Heart right ventricle (tissue), 16 donors: ENCODE measurements around the gene HJURP. TPM values are rescaled to one million over a fixed set of nuclear protein-coding genes. Genes with fewer than 3 reads are reported as not detected.

Experiments
- ATAC-seq, 8 donors: fragments of 200-7000 bp; cut with Tn5 transposase; one replicate each; pipeline ENCODE4 v1.9.1; 2020; ENCODE audit warnings: mild to moderate bottlenecking in 8 of 8, moderate library complexity in 8 of 8, moderate number of reproducible peaks in 1 of 8
- DNase-seq, 2 donors: peaks; one replicate each; pipeline ENCODE4 v3.0.0-alpha.2; 2020
- H3K27ac ChIP-seq, 10 donors: fragments of 200-600 bp; sonication (generic) in 2 of 10; one replicate each; pipeline versions ENCODE4 v1.5.0 to v1.8.0; 2020 to 2022; ENCODE audit warnings: mild to moderate bottlenecking in 3 of 10
- H3K27me3 ChIP-seq, 7 donors: fragments of 200-600 bp; one replicate each; pipeline ENCODE4 v1.8.0; 2021 to 2022; ENCODE audit warnings: mild to moderate bottlenecking in 2 of 7
- H3K36me3 ChIP-seq, 9 donors: fragments of 200-600 bp; sonication (generic) in 1 of 9; one replicate each; pipeline versions ENCODE4 v1.5.0 to v1.8.0; 2020 to 2022; ENCODE audit warnings: mild to moderate bottlenecking in 2 of 9
- H3K4me1 ChIP-seq, 9 donors: fragments of 200-600 bp; sonication (generic) in 1 of 9; one replicate each; pipeline versions ENCODE4 v1.5.0 to v1.8.0; 2020 to 2022; ENCODE audit warnings: mild to moderate bottlenecking in 4 of 9
- H3K4me3 ChIP-seq, 10 donors: fragments of 200-600 bp; sonication (generic) in 2 of 10; one replicate each; pipeline versions ENCODE4 v1.5.0 to v1.8.0; 2020 to 2022; ENCODE audit warnings: mild to moderate bottlenecking in 7 of 10, moderate library complexity in 2 of 10
- H3K9me3 ChIP-seq, 11 donors: fragments of 200-600 bp in 10 of 11; sonication (generic) in 2 of 11; one replicate each; pipeline versions ENCODE4 v1.5.0 to v1.8.0; 2013 to 2022; ENCODE audit warnings: mild to moderate bottlenecking in 2 of 11, control low read depth in 1 of 11, moderate library complexity in 1 of 11
- WGBS, 2 donors: extraction: QIAGEN DNeasy Blood & Tissue Kit; methylation state at CpG; one replicate each; pipeline ENCODE4 v1.1.7; 2013; ENCODE audit warnings: inconsistent platforms in 1 of 2; 5-methylcytosine and 5-hydroxymethylcytosine counted together
- intact Hi-C, 10 donors: fragments of 100-400 bp; cut with DNase I; formaldehyde crosslinking; loops; one replicate each; pipeline versions ENCODE4 v1.11.1 to v1.14.2; 2022
- polyA plus RNA-seq, 2 donors: library from polyadenylated mRNA; stranded (reverse); fragments of 200-250 nt; gene quantifications; one replicate each; pipeline ENCODE4 v1.2.3, GENCODE V29; 2013
- total RNA-seq, 10 donors: library from RNA; stranded (reverse); fragmentation: NEBNext Ultra II Directional in 3 of 10; extraction: Animal tissue kit (Norgen Biotek cat#: 25700) in 3 of 10; gene quantifications; one replicate each; pipeline versions ENCODE4 v1.2.1 to v1.2.4, GENCODE V29; 2021 to 2023
- TF ChIP-seq, protein P1 (sequence below), 9 donors: fragments of 200-600 bp; sonication (generic) in 2 of 9; IDR thresholded peaks; one replicate each; pipeline versions ENCODE4 v1.5.0 to v1.8.0; 2021 to 2022; ENCODE audit warnings: antibody characterized with exemption in 9 of 9, mild to moderate bottlenecking in 5 of 9, moderate library complexity in 1 of 9
- donor health status: Arrhythmogenic right ventricular cardiomyopathy.
- donor health status: ischemic (EF 13 %, LVEDD 7.1; RV severe dilation, severe dysfunction).
- donor health status: healthy with polysubstance abuse.
- donor health status: DM: no; HTN: yes; CAD: no.
- donor health status: DM: no; HTN: no; CAD: no.
- donor health status: ischemic (EF 25% LVEDD 6.9; RV normal size, moderate dysfunction).
- donor health status: ischemic (EF 25% LVEDD 5.7; RV mildly dilated, moderate dysfunction).
- donor health status: healthy.
- donor health status: DM: yes; HTN: yes; CAD: no.
- donor health status: Ischemic cardiomyopathy.
- donor health status: ischemic (EF 35%, LVEDD 5.7; RV mildly dilated, moderate dysfunction).
- donor health status: nonischemic (EF 11% LVEDD 7.7; RV severe dilation, severe dysfunction).
- donor health status: DM: yes; HTN: yes; CAD: no.
- donor health status: PGD.
- donor health status: ischemic (EF 29% LVEDD 5.4; RV normal size, mild dysfunction).
- donor health status: nonischemic (EF 23%, LVEDD 6.1; RV moderate dilation, normal function).

The HJURP gene
- total and polyA plus RNA-seq, 12 donors: 0.22 to 2.9 (median 0.44) TPM; not detected in 4

GRCh38 chr2:233821196-233821595 lies 33.1 kb downstream of the HJURP start:
- ATAC-seq (no peak), DNase-seq (no peak)
- H3K27me3 ChIP-seq: peaks cover 0 to 25% (median 0%) of the 10 kb centered on the region in 7 donors
- H3K4me1 ChIP-seq: no peaks in the 10 kb centered on the region
- TF ChIP-seq, protein P1, sequence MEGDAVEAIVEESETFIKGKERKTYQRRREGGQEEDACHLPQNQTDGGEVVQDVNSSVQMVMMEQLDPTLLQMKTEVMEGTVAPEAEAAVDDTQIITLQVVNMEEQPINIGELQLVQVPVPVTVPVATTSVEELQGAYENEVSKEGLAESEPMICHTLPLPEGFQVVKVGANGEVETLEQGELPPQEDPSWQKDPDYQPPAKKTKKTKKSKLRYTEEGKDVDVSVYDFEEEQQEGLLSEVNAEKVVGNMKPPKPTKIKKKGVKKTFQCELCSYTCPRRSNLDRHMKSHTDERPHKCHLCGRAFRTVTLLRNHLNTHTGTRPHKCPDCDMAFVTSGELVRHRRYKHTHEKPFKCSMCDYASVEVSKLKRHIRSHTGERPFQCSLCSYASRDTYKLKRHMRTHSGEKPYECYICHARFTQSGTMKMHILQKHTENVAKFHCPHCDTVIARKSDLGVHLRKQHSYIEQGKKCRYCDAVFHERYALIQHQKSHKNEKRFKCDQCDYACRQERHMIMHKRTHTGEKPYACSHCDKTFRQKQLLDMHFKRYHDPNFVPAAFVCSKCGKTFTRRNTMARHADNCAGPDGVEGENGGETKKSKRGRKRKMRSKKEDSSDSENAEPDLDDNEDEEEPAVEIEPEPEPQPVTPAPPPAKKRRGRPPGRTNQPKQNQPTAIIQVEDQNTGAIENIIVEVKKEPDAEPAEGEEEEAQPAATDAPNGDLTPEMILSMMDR (IDR thresholded peaks at IDR 0.05): no peak
- no peak overlapping the region for H3K27ac ChIP-seq
- no peak overlapping the region for H3K4me3 ChIP-seq
- no peaks in the 10 kb centered on the region for H3K36me3 ChIP-seq
- whole genome bisulfite sequencing, 2 donors: 86 to 90% methylated on average over 3 of the region's 3 CpGs
- intact Hi-C loops: no loop called here
- peaks cover 0 to 7% (median 0%) of the 10 kb centered on the region in 11 donors for H3K9me3 ChIP-seq

DNA sequence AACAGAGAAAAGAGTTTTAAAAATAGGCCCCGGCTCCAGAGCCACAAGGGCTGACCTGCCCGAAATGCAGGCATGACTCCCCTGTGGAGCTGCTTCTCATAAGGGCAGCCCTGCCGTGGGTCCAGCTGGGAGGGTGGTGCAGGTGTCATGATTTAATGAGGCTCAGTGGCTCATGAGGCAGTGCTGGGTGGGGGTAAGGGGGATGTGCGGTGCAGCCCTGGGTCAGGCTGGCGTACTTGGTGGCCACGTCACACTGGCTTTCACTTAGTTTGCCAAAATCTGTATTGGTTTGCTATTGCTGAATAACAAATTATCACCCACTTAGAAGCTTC lies 33.6 kb downstream of the HJURP start:
- TF ChIP-seq, protein P1 (IDR thresholded peaks at IDR 0.05): no peak
- Histone ChIP-seq H3K4me3 (no peak overlapping the region), H3K36me3 (no peaks in the 10 kb centered on the region), H3K27me3 (peaks cover 0 to 25% (median 0%) of the 10 kb centered on the region in 7 donors), H3K27ac (no peak overlapping the region), H3K4me1 (no peaks in the 10 kb centered on the region), H3K9me3 (peaks cover 0 to 9% (median 0%) of the 10 kb centered on the region in 11 donors)
- DNase-seq: no peak
- WGBS, 2 donors: 75% methylated on average over 6 of the region's 6 CpGs
- ATAC-seq: no peak
- intact Hi-C loops: no loop called here

- WGBS, 2 donors: 78 to 83% methylated on average over 18 of the region's 18 CpGs
- H3K9me3 ChIP-seq: peaks cover 0 to 9% (median 0%) of the 10 kb centered on the region in 11 donors
- TF ChIP-seq, protein P1 (IDR thresholded peaks at IDR 0.05): no peak
- no peaks in the 10 kb centered on the region for H3K36me3 ChIP-seq
- no peak overlapping the region for H3K4me3 ChIP-seq
- H3K27me3 ChIP-seq: peaks cover 0 to 26% (median 0%) of the 10 kb centered on the region in 7 donors
- intact Hi-C loops: no loop called here
- H3K4me1 ChIP-seq: no peaks in the 10 kb centered on the region
- ATAC-seq (no peak), DNase-seq (no peak)
- H3K27ac ChIP-seq: no peak overlapping the region
Observed at GRCh38 chr2:233819884-233820773, 34.2 kb downstream of the HJURP start.

- Histone ChIP-seq H3K36me3 (no peaks in the 10 kb centered on the region), H3K4me1 (no peaks in the 10 kb centered on the region), H3K27ac (no peak overlapping the region), H3K27me3 (peaks cover 0 to 34% (median 0%) of the 10 kb centered on the region in 7 donors), H3K4me3 (no peak overlapping the region), H3K9me3 (peaks cover 0 to 9% (median 0%) of the 10 kb centered on the region in 11 donors)
- ATAC-seq (no peak), DNase-seq (no peak)
- 76 to 81% methylated on average over 17 of the region's 17 CpGs for WGBS, 2 donors
- TF ChIP-seq, protein P1 (IDR thresholded peaks at IDR 0.05): no peak
- intact Hi-C loops: no loop called here
Observed at GRCh38 chr2:233818639-233819621, 35.4 kb downstream of the HJURP start.
